ENCODE data around the gene IL15RA. TPM values are rescaled to one million over a fixed set of nuclear protein-coding genes. Genes with fewer than 3 reads are reported as not detected.
"Not testable (repeated sequence)": the region's sequence is repeated elsewhere in the genome, so short reads cannot be mapped to it uniquely, and the experiment has no call there.

The IL15RA gene
- polyA plus RNA-seq, 4 donors = 1.8 to 2.4 (median 2.2) TPM

DNA sequence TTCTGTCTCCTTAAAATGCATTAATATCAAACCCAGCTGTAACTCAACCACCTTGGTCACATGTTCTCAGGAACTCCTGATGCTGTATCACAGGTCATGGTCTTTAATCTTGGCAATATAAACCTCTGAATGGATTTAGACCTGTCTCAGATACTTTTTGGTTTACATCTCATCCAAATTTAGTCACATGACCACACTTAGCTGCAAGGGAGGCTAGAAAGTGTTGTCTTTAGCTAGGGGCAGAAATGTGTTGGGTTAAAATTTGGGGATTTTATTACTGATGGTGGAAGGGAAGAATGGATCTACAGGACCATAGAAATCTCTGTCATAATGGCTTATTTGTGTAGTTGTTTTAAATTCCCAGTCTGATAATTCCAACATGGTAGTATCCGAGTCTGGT lies 29.6 kb upstream of the IL15RA start:
- DNase-seq (ENCODE audit: low read depth in 4 of 4, low spot score in 2 of 4) = no peak

DNA sequence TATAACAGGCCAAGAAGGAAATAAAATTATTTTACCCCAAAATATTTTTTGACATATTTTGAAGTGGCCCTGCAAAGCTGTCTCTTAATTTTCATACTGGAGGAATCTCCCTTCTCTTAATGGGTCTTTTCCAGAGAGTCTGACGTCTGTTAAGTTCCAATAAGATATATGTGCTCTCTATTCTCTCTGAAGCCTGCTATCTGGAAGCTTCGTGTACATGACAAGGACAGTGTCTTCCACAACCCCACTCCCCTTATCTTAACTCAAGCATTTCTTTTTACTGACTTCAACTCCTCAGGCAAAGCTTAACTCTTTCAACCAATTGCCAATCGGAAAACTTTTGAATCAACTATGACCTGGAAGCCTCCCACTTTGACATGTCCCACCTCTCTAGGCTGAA lies 29.2 kb upstream of the IL15RA start:
- DNase-seq (ENCODE audit: low read depth in 4 of 4, low spot score in 2 of 4) = no peak

GRCh38 chr10:6005856-6006395 lies 28.6 kb upstream of the IL15RA start:
- DNase-seq (ENCODE audit: low read depth in 4 of 4, low spot score in 2 of 4) = no peak

GRCh38 chr10:6005161-6005804 lies 27.9 kb upstream of the IL15RA start:
- not testable (repeated sequence) for DNase-seq (ENCODE audit: low read depth in 4 of 4, low spot score in 2 of 4)

GRCh38 chr10:6002809-6003510 lies 25.6 kb upstream of the IL15RA start:
- DNase-seq (ENCODE audit: low read depth in 4 of 4, low spot score in 2 of 4) = no peak

DNA sequence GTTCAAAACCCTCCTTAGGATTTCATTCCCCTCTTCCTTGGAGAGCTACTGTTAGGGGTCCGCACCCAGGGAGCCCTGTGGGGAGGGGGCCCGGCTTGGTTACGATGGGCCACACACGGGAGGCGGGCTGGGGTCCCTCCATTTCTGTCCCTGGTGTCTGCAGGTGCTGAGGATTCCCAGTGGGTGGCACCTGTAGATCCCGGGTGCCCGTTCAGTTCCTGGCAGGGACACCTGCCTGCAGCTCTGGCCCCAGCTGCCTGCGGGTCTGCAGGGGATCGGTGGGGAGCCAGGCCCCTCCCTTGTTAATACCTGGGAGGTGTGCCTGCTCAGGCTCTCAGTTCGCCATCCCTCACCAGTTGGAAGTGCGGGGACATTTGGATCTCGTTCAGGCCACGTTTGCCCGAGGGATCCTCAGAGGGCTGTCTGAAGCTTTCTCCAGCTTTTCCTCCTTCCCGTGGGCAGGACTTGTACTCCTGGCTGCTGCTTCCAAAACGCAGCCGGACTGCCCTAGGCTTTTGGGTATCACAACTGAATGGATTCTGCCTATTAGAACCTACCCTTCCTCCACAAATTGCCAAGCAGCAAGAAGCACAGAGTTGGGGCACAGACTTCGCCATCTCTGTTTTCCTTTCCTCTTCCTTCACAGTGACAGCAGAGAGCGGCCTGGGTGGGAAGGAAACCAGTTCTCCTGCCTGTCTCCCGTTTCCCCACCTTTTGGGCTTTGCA lies 22.3 kb upstream of the IL15RA start:
- DNase-seq (ENCODE audit: low read depth in 4 of 4, low spot score in 2 of 4) = no peak

DNA sequence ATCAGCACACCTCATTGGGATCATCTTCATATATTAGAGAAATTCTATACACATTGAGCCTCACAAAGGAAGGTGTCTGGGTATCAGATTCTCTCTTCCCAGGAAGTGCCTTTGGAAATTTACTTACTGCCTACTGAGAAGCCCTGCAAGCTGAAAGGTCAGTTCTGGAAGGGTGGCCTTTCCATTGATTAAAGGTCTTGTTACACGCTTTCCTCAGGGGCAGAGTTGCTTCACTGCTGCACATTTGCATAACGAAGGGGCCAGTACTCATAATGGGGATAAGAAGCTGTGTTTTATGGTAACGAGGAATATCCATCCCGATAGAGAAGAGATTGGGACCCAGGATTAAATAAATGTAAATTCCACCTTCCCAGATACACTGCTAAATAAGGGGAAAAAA lies 19.4 kb upstream of the IL15RA start:
- no peak for DNase-seq (ENCODE audit: low read depth in 4 of 4, low spot score in 2 of 4)

DNA sequence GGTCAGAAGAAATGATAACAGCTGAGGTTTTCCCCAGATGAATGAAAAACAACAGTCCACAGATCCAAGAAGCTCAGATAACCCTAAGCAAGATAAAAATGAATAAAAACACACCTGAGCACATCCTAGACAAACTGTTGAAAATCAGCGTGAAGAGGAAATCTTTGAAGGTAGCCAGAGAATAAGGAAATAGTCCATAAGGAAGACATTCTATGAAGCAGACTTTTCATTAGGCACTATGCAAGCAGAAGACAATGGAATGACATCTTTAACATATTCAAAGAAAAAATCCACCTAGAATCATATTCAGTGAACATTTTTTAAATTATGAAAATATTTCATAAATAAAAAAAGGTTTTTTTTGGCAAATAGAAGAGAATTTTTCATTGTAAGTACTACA lies 15.1 kb upstream of the IL15RA start:
- no peak for DNase-seq (ENCODE audit: low read depth in 4 of 4, low spot score in 2 of 4)

DNA sequence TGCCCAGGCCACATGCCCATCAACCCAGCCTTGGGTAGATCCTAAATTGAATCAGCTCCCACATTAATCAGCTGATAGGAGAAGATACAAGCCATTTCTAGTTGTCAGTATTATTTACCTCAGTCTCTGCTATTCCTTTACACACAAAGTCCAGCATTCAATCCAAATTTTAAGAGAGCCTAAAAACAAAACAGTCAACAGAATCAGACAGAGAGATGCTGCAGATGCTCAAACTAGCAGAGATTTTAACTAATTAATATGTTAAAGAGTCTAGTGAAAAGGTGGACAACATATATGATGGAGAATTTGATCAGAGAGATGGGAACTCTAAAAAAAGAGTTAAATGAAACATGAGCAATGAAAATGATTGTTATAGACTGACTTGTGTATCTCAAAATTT lies 14.4 kb upstream of the IL15RA start:
- no peak for DNase-seq (ENCODE audit: low read depth in 4 of 4, low spot score in 2 of 4)

DNA sequence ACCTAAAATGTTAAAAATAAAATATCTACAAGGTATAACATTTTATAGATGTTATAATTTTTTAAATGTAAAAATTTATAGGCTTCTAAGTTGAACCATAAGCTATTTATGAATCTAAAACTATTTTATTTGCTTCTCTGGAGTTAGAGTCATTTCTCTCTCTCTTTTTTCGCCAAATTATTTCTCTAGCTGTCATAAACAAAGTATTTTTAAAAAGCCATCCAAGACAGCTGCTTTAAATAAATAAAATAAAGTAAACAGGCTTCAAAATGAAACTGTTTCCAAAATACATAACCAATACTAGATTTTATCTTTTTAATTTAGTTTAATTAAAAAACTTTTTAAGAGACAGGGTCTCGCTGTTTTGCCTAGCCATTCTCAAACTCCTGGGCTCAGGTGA lies 12.4 kb upstream of the IL15RA start:
- DNase-seq (ENCODE audit: low read depth in 4 of 4, low spot score in 2 of 4) = no peak

DNA sequence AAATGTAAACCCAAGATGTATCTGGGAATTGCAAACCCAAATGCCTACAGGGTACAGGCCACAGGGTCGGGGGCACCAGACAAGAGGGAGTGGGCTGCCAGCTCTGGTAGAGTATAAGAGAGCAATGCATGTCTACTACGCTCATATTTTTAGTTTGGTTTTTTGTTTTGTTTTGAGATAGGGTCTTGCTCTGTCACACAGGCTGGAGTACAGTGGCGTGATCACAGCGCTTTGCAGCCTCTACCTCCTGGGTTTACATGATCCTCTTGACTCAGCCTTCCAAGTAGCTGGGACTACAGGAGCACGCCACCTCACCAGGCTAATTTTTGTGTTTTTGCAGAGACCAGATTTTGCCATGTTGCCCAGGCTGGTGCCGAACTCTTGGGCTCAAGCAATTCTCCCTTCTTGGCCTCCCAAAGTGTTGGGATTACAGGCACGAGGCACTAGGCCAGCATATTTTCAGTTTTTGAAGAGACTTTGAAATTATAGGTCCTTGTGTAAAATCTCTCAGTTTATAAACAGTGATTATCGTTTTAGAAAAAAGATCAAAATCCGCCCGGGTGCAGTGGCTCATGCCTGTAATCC lies 11.1 kb upstream of the IL15RA start:
- DNase-seq (ENCODE audit: low read depth in 4 of 4, low spot score in 2 of 4) = no peak

DNA sequence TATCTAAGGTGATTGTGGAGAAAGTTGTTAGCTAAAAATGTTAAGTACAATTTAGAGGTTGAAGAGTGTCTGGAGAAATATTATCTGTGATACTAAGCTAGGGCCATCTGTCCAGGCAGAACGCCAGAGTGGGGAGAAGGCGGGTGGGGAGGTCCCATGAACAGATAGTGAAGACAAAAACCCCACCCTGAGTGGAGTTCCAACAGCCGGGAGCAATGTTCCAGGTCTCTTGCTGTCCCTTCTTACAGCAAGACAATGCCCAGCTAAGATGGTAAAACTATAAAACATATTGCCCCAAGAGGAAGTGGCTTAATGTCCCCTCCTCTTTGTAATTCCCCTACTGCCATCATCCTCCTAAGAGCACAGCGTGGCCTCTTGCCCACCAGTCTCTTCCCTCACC lies 10.4 kb upstream of the IL15RA start:
- no peak for DNase-seq (ENCODE audit: low read depth in 4 of 4, low spot score in 2 of 4)

GRCh38 chr10:5985029-5985428 lies 7.7 kb upstream of the IL15RA start:
- DNase-seq (ENCODE audit: low read depth in 4 of 4, low spot score in 2 of 4) = no peak

- peak in 3 of 4 donors; percentile 23 to 31 (median 30) for DNase-seq (ENCODE audit: low read depth in 4 of 4, low spot score in 2 of 4)
These were observed 6.4 kb upstream of the IL15RA start for GRCh38 chr10:5983774-5984173.

GRCh38 chr10:5981529-5981928 lies 4.2 kb upstream of the IL15RA start:
- DNase-seq (ENCODE audit: low read depth in 4 of 4, low spot score in 2 of 4) = no peak

DNA sequence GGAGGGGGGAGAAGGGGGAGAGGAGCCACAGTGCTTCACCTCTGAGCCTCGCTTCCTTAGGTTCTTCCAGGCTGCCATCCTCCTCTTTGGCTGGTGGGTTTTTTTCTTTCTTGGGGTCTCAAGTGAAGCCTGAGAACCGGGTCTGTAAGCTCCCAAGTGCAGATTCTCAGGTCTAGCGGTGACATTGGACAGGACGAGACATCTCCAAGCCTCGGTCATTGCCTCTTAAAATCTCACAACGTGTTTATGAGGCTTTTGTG lies 817 bp upstream of the IL15RA start:
- DNase-seq (ENCODE audit: low read depth in 4 of 4, low spot score in 2 of 4) = no peak

DNA sequence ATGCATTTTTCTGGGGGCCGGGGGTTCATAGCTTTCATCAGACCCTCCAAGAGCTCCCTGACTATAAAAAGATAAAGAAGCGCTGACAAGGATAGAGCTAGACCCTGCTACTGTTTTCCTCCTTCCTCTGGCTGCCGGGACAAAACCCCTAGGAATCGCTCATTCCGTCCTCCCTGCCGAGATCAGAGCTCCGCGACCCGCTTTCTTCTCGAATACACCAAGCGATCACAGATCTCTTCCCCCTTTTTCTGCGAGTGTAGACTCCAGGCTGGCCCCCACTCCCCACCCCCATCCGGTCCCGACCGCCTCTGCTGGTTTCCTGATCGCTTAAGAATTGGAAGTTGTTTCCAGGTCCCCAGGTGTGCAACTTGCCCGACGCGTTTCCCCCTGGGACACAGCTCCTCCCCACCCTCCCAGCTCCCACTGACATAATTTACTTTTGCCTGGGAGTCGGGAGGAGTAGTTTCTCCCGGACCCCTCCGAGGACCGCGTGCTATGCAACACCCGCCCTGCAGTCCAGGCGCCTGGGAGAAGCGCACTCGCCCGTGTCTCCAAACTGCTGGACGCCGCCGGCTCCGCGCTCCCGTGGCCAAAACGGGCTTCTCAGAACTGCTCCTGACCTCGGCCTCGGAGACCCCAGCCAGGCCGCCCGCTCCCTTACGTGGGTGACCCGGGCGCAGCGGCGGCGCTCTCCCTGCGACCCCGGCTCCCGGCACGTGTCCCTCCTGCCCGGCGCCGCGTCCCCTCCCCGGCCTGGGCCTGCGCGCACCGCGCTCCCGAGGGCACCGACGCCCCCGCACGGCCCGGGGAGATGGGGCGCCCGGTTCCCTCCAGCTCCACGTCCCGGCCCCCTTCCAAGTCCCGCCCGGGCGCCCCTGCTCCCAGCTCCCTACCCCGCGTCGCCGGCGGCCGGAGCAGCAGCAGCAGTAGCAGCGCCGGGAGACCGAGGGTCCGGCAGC lies 552 bp downstream of the IL15RA start:
- peak in 2 of 4 donors; percentile 28 to 41 for DNase-seq (ENCODE audit: low read depth in 4 of 4, low spot score in 2 of 4)

DNA sequence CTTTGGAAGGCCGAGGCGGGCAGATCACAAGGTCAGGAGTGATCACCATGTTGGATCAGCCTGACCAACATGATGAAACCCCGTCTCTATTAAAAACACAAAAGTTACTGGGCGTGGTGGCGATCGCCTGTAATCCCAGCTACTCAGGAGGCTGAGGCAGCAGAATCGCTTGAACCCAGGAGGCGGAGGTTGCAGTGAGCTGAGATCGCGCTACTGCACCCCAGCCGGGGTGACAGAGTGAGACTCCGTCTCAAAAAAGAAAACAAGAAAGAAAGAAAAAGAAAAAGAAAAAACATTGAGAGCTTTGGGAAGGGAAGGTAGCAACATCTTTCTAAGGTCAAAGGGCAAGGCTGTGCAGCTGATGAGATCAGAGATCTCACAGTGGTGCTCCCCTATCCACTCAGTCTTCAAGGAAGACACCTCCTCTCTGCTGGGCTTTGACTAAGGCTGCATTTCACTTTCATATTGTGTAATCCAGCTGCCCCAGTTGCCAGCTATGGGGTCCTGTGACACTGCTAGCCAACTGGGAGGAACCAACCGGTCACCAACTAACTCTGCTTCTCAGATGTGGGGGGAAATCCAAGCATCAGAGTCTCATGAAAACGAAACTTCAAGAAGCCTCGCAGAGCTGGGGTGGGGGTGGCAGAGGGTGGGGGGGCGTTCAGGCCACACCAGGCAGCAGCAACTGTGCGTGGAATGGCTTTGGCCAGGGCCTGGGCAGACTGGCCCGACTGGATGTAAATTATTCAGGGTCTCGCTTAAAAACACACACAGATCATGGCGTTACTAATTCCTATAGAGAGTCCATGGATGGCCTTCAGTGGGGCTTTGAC lies 1.5 kb downstream of the IL15RA start:
- DNase-seq (ENCODE audit: low read depth in 4 of 4, low spot score in 2 of 4) = no peak

GRCh38 chr10:5973069-5973468 lies 4.3 kb downstream of the IL15RA start:
- no peak for DNase-seq (ENCODE audit: low read depth in 4 of 4, low spot score in 2 of 4)
